Measurements from ENCODE around the gene U2AF2. TPM values are rescaled to one million over a fixed set of nuclear protein-coding genes. Genes with fewer than 3 reads are reported as not detected.

The U2AF2 gene
- polyA plus RNA-seq, 1 donor from 2014 or later: 129 TPM

- Histone ChIP-seq H3K9me2 (ENCODE audit: insufficient read depth, low read length) (no peaks in the 10 kb centered on the region), H4K20me1 (ENCODE audit: insufficient read depth) (no peaks in the 10 kb centered on the region), H3K27ac (ENCODE audit: low read length) (peak overlapping the region; percentile 30), H3K36me3 (ENCODE audit: insufficient read depth, low read length) (no peaks in the 10 kb centered on the region), H2AFZ (ENCODE audit: low read depth, low read length) (no peak overlapping the region), H3K9me3 (ENCODE audit: low read length) (no peaks in the 10 kb centered on the region), H3K4me2 (ENCODE audit: low read length) (no peak overlapping the region), H3K79me2 (replicated peaks; ENCODE audit: insufficient read depth, low read length) (peaks cover 17% of the 10 kb centered on the region), H3K9ac (ENCODE audit: low read length) (no peak overlapping the region), H3K4me3 (ENCODE audit: low read length) (no peak overlapping the region), H3K27me3 (ENCODE audit: insufficient read depth, low read depth, low read length) (no peaks in the 10 kb centered on the region), H3F3A (ENCODE audit: insufficient read depth, low read length, poor library complexity, severe bottlenecking) (no peaks in the 10 kb centered on the region)
- TF ChIP-seq REST (IDR thresholded peaks at IDR 0.05; ENCODE audit: borderline replicate concordance) (no peak), CTCF (IDR thresholded peaks at IDR 0.05; ENCODE audit: poor library complexity, severe bottlenecking) (peak; percentile 82), RAD21 (conservative IDR thresholded peaks at IDR 0.05) (peak; percentile 70), SMC3 (conservative IDR thresholded peaks at IDR 0.05; ENCODE audit: poor library complexity) (peak; percentile 68), TAF1 (IDR thresholded peaks at IDR 0.05; ENCODE audit: low read depth) (no peak), MXI1 (conservative IDR thresholded peaks at IDR 0.05; ENCODE audit: poor library complexity, severe bottlenecking) (no peak), POLR2AphosphoS5 (IDR thresholded peaks at IDR 0.05) (no peak), EZH2 (IDR thresholded peaks at IDR 0.05; ENCODE audit: borderline replicate concordance, insufficient read depth, low read length, poor library complexity, severe bottlenecking) (no peak), EP300 (conservative IDR thresholded peaks at IDR 0.05; ENCODE audit: poor library complexity, severe bottlenecking) (no peak)
These were observed 22.4 kb upstream of the U2AF2 start for GRCh38 chr19:55632463-55632834.

- no peak overlapping the region for H3K4me2 ChIP-seq (ENCODE audit: low read length)
- no peak overlapping the region for H3K9ac ChIP-seq (ENCODE audit: low read length)
- no peaks in the 10 kb centered on the region for H3F3A ChIP-seq (ENCODE audit: insufficient read depth, low read length, poor library complexity, severe bottlenecking)
- TF ChIP-seq POLR2AphosphoS5 (IDR thresholded peaks at IDR 0.05) (no peak), REST (IDR thresholded peaks at IDR 0.05; ENCODE audit: borderline replicate concordance) (no peak), EP300 (conservative IDR thresholded peaks at IDR 0.05; ENCODE audit: poor library complexity, severe bottlenecking) (no peak), EZH2 (IDR thresholded peaks at IDR 0.05; ENCODE audit: borderline replicate concordance, insufficient read depth, low read length, poor library complexity, severe bottlenecking) (no peak), MXI1 (conservative IDR thresholded peaks at IDR 0.05; ENCODE audit: poor library complexity, severe bottlenecking) (no peak), SMC3 (conservative IDR thresholded peaks at IDR 0.05; ENCODE audit: poor library complexity) (no peak), TAF1 (IDR thresholded peaks at IDR 0.05; ENCODE audit: low read depth) (no peak)
- H3K9me3 ChIP-seq (ENCODE audit: low read length): no peaks in the 10 kb centered on the region
- H3K4me3 ChIP-seq (ENCODE audit: low read length): no peak overlapping the region
- H3K27ac ChIP-seq (ENCODE audit: low read length): no peak overlapping the region
- no peaks in the 10 kb centered on the region for H3K36me3 ChIP-seq (ENCODE audit: insufficient read depth, low read length)
- H3K79me2 ChIP-seq (replicated peaks; ENCODE audit: insufficient read depth, low read length): peaks cover 20% of the 10 kb centered on the region
- H4K20me1 ChIP-seq (ENCODE audit: insufficient read depth): no peaks in the 10 kb centered on the region
- no peaks in the 10 kb centered on the region for H3K27me3 ChIP-seq (ENCODE audit: insufficient read depth, low read depth, low read length)
- no peaks in the 10 kb centered on the region for H3K9me2 ChIP-seq (ENCODE audit: insufficient read depth, low read length)
- no peak overlapping the region for H2AFZ ChIP-seq (ENCODE audit: low read depth, low read length)
These were observed 21.0 kb upstream of the U2AF2 start for GRCh38 chr19:55633861-55634260.

All from neural cell (in vitro differentiated cells).